ENCODE data around the gene PPP1R3G.

Gene PPP1R3G

DNA sequence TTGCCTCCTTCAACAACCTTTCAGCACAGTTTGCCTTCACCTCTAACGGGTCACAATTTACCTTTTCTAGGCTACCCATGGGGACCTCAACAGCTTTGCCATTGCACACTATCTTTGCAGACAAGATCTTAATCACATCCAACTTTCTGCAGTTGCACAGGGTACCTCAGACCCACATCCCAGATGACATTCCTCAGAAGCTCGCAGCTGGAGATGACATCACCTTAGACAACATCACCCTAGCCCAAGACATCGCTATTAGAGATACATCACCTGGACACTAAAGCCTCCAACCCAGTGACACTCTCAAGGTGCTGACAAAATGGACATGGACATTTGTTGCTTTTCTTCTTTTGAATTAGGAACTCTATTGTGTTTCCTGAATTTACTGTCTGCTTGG lies 42.7 kb upstream of the PPP1R3G start:
- no peaks in the 10 kb centered on the region for H3K79me2 ChIP-seq (ENCODE audit: insufficient read depth, low read length)
- no peaks in the 10 kb centered on the region for H3K4me1 ChIP-seq (ENCODE audit: insufficient read depth, low read length, severe bottlenecking)
- H3K27me3 ChIP-seq (ENCODE audit: insufficient read depth, low read length) = 0 out of 2 replicates have a peak, but pooled peaks cover 3% of the 10 kb centered on the region
- H3K9me2 ChIP-seq (ENCODE audit: low read depth, low read length) = no peaks in the 10 kb centered on the region
- H4K20me1 ChIP-seq (ENCODE audit: insufficient read depth, low read length) = no peaks in the 10 kb centered on the region
- no peak overlapping the region for H3K4me2 ChIP-seq (ENCODE audit: low read length)
- H3K9me3 ChIP-seq (ENCODE audit: low read length) = no peaks in the 10 kb centered on the region
- H2AFZ ChIP-seq (ENCODE audit: low read length) = no peak overlapping the region
- TF ChIP-seq EZH2 (IDR thresholded peaks at IDR 0.05; ENCODE audit: borderline replicate concordance, low read length) = no peak
- TF ChIP-seq, protein P1, sequence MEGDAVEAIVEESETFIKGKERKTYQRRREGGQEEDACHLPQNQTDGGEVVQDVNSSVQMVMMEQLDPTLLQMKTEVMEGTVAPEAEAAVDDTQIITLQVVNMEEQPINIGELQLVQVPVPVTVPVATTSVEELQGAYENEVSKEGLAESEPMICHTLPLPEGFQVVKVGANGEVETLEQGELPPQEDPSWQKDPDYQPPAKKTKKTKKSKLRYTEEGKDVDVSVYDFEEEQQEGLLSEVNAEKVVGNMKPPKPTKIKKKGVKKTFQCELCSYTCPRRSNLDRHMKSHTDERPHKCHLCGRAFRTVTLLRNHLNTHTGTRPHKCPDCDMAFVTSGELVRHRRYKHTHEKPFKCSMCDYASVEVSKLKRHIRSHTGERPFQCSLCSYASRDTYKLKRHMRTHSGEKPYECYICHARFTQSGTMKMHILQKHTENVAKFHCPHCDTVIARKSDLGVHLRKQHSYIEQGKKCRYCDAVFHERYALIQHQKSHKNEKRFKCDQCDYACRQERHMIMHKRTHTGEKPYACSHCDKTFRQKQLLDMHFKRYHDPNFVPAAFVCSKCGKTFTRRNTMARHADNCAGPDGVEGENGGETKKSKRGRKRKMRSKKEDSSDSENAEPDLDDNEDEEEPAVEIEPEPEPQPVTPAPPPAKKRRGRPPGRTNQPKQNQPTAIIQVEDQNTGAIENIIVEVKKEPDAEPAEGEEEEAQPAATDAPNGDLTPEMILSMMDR (IDR thresholded peaks at IDR 0.05; ENCODE audit: low read length) = no peak
- H3K9ac ChIP-seq (ENCODE audit: low read length) = no peak overlapping the region
- H3K27ac ChIP-seq (ENCODE audit: low read depth, low read length, poor library complexity, severe bottlenecking) = no peak overlapping the region
- no peaks in the 10 kb centered on the region for H3F3A ChIP-seq (ENCODE audit: insufficient read depth, low read length)
- H3K4me3 ChIP-seq (ENCODE audit: low read depth, low read length, poor library complexity, severe bottlenecking) = no peak overlapping the region
- no peaks in the 10 kb centered on the region for H3K36me3 ChIP-seq (ENCODE audit: insufficient read depth, low read length)

DNA sequence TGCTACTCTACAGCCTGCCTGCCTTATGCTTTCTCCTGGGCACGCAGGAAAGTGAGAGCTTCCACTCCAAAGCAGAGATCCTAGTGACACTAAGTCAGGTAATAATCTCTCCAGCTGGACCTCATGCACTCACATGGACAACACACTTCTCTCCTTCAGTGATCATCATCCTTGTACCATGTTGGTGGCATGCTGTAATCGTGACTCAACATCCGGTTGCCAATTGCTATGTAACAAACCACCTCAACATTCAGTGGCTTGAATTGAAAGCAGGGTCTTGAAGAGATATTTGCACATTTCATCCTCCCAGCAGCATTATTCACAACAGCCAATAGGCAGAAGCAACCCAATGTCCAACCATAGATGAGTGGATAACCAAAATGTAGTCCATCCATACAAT lies 40.3 kb upstream of the PPP1R3G start:
- H3K79me2 ChIP-seq (ENCODE audit: insufficient read depth, low read length) = no peaks in the 10 kb centered on the region
- TF ChIP-seq EZH2 (IDR thresholded peaks at IDR 0.05; ENCODE audit: borderline replicate concordance, low read length) = no peak
- TF ChIP-seq, protein P1 (IDR thresholded peaks at IDR 0.05; ENCODE audit: low read length) = no peak
- no peaks in the 10 kb centered on the region for H3K9me3 ChIP-seq (ENCODE audit: low read length)
- no peak overlapping the region for H3K4me2 ChIP-seq (ENCODE audit: low read length)
- H3F3A ChIP-seq (ENCODE audit: insufficient read depth, low read length) = no peaks in the 10 kb centered on the region
- no peaks in the 10 kb centered on the region for H3K36me3 ChIP-seq (ENCODE audit: insufficient read depth, low read length)
- H3K4me1 ChIP-seq (ENCODE audit: insufficient read depth, low read length, severe bottlenecking) = no peaks in the 10 kb centered on the region
- H2AFZ ChIP-seq (ENCODE audit: low read length) = no peak overlapping the region
- no peak overlapping the region for H3K27ac ChIP-seq (ENCODE audit: low read depth, low read length, poor library complexity, severe bottlenecking)
- H3K4me3 ChIP-seq (ENCODE audit: low read depth, low read length, poor library complexity, severe bottlenecking) = no peak overlapping the region
- no peaks in the 10 kb centered on the region for H4K20me1 ChIP-seq (ENCODE audit: insufficient read depth, low read length)
- H3K27me3 ChIP-seq (ENCODE audit: insufficient read depth, low read length) = 0 out of 2 replicates have a peak, but pooled peaks cover 3% of the 10 kb centered on the region
- H3K9me2 ChIP-seq (ENCODE audit: low read depth, low read length) = no peaks in the 10 kb centered on the region
- no peak overlapping the region for H3K9ac ChIP-seq (ENCODE audit: low read length)

DNA sequence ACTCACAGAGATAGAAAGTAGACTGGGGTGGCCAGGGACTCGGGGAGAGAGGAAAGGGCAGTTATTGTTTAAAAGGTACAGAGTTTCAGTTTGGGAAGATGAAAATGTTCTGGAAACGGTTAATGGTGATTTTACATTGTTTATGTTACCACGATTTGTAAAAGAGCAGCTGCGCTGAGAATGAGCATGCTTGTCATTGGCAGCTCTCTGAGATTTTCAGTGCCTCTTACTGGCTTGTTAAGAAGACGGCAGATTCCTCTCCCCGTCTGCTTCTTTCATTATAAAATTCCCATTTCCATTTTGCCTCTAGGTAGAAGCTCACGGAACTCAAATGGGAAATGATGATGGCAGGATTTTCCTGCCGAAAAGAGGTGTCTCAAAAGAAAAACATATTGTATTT lies 39.7 kb upstream of the PPP1R3G start:
- TF ChIP-seq, protein P1 (IDR thresholded peaks at IDR 0.05; ENCODE audit: low read length) = no peak
- no peak for TF ChIP-seq EZH2 (IDR thresholded peaks at IDR 0.05; ENCODE audit: borderline replicate concordance, low read length)
- Histone ChIP-seq H3K9ac (ENCODE audit: low read length) (no peak overlapping the region), H2AFZ (ENCODE audit: low read length) (no peak overlapping the region), H3K4me2 (ENCODE audit: low read length) (no peak overlapping the region), H3K27me3 (ENCODE audit: insufficient read depth, low read length) (0 out of 2 replicates have a peak, but pooled peaks cover 3% of the 10 kb centered on the region), H3K9me3 (ENCODE audit: low read length) (no peaks in the 10 kb centered on the region), H3K36me3 (ENCODE audit: insufficient read depth, low read length) (no peaks in the 10 kb centered on the region), H3K4me1 (ENCODE audit: insufficient read depth, low read length, severe bottlenecking) (no peaks in the 10 kb centered on the region), H3K9me2 (ENCODE audit: low read depth, low read length) (no peaks in the 10 kb centered on the region), H3F3A (ENCODE audit: insufficient read depth, low read length) (no peaks in the 10 kb centered on the region), H3K79me2 (ENCODE audit: insufficient read depth, low read length) (no peaks in the 10 kb centered on the region), H3K27ac (ENCODE audit: low read depth, low read length, poor library complexity, severe bottlenecking) (no peak overlapping the region), H3K4me3 (ENCODE audit: low read depth, low read length, poor library complexity, severe bottlenecking) (no peak overlapping the region), H4K20me1 (ENCODE audit: insufficient read depth, low read length) (no peaks in the 10 kb centered on the region)

Data from OCI-LY1 (cell line).